GM20431 (cell line): Measurements from ENCODE around the gene RAB11B.
"Not testable (repeated sequence)": the region's sequence is repeated elsewhere in the genome, so short reads cannot be mapped to it uniquely, and the experiment has no call there.

Source experiments
- in situ Hi-C: fragments of 300-500 bp; cut with MseI, MboI; formaldehyde crosslinking; loops from one replicate; pipeline ENCODE4 v1.15.0; 2020; ENCODE audit warnings: low sequenced_read_pairs; ENCODE audit not compliant: unreplicated experiment

The RAB11B gene

DNA sequence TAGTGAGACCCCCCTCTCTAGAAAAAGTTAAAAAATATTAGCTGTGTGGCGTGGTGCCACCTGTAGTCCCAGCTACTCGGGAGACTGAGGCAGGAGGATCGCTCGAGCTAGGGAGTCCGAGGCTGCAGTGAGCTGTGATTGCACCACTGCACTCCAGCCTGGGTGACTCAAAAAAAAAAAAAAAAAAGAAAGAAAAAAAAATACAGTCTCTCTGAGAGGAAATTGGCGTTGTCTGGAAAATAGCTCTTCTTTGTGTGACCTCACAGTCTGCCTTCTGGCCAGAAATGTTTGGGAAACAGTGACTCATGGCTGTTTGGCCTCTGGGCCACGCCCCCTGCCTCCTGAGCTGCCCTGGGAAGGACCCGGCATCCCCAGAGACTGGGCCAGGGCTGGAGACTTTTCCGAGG lies 33.7 kb downstream of the RAB11B start:
- in situ Hi-C loops = no loop called here

GRCh38 chr19:8425331-8425730 lies 35.2 kb downstream of the RAB11B start:
- in situ Hi-C loops = not testable (repeated sequence)

DNA sequence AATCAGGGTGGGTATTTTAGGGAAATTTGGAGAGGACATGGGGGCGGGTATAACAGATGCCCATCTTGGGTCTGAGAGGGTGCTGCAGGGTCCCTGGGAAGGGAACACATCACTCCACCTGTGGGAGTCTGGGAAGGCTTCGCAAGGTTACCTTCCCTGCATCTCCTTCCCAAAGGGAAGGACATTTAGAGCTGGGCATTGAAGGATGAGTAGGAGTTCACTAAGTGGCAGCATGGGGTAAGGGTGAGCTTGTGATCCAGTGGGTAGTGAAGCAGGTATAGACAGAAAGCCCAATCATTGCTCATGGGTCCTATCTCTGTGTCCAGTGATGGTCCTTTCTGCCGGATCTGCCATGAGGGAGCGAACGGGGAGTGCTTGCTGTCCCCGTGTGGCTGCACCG lies 36.1 kb downstream of the RAB11B start:
- in situ Hi-C loops = no loop called here

- in situ Hi-C loops = no loop called here
These were observed 38.9 kb downstream of the RAB11B start for GRCh38 chr19:8429044-8429443.

- in situ Hi-C loops = no loop called here
These were observed 39.7 kb downstream of the RAB11B start for GRCh38 chr19:8429826-8430225.

GRCh38 chr19:8430650-8431049 lies 40.5 kb downstream of the RAB11B start:
- in situ Hi-C loops = no loop called here

- in situ Hi-C loops = no loop called here
These were observed 48.1 kb downstream of the RAB11B start for GRCh38 chr19:8438236-8438635.

GRCh38 chr19:8441725-8442544 lies 51.8 kb downstream of the RAB11B start:
- in situ Hi-C loops = no loop called here

GRCh38 chr19:8444140-8444676 lies 54.0 kb downstream of the RAB11B start:
- in situ Hi-C loops = not testable (repeated sequence)

- in situ Hi-C loops = no loop called here
These were observed 54.7 kb downstream of the RAB11B start, which contains the start of gene HNRNPM for GRCh38 chr19:8444677-8445487. TSS of gene HNRNPM (plus strand) at chr19:8444975. CDS start at chr19:8444999, 24 bp downstream.

GRCh38 chr19:8445488-8446001 lies 55.4 kb downstream of the RAB11B start:
- in situ Hi-C loops = no loop called here

GRCh38 chr19:8446061-8446709 lies 56.0 kb downstream of the RAB11B start:
- in situ Hi-C loops = no loop called here

DNA sequence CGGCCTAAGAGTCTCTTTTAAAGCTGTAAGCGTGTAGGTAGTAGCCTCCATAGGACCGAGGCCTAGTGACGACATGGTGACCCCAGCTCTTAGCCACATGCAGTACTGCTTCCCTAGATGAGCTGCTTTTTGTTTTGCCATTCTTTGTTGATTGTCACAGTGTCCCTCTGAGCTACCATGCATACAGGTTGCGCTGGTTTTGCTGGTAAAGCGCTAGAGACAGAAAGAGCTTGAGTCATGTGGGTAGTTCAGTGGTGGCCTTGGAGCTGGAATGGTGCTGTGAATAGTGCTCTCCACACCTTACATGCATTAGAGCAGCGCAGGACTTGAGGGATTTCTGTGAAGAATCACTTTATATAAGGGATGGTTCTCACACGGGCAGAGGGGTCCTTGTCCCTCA lies 59.7 kb downstream of the RAB11B start:
- in situ Hi-C loops = no loop called here

DNA sequence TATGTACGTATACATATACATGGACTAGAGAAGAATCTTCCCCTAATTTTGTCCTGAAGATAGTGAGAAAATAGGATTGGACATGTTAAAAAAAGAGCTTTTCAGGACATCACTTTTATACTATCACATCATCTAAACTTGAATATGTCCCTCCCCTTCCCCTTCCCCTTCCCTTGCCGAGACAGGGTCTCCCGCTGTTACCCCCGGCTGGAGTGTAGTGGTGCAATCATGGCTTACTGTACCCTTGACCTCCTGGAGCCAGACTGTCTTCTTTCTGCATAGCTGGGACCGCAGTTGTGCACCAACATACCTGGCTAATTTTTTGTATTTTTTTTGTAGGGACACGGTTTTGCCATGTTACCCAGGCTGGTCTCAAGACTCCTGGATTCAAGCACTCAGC lies 61.2 kb downstream of the RAB11B start:
- in situ Hi-C loops = no loop called here

GRCh38 chr19:8451885-8452284 lies 61.7 kb downstream of the RAB11B start:
- in situ Hi-C loops = no loop called here

DNA sequence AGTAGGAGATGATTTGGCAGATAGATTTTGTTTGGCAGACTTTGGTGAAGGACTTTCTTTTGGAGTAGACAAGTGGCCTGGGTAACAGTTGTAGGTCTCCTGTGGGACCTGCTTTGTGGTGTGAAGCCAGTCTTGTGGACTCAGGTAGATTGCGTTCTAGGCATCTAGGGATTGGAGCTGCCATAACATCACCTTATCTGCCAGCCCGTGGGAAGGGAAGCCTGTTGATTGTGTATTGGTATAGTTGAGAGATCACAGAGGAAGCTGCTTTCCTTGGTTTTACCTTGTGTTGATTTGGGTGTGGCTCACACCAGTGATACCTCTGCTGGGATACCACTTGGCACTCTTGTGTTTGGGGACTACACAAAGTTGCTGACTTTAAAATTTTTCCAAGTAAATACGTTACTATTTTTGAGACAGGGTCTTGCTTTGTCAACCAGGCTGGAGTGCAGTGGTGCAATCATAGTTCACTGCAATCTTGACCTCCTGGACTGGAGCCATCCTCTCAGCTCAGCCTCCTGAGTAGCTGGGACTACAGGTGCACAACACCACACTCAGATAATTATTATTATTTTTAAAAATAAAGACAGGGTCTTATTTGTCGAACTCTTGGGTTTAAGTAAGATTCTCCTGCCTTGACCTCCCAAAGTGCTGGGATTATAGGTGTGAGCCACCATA lies 62.4 kb downstream of the RAB11B start:
- in situ Hi-C loops = no loop called here

- in situ Hi-C loops = no loop called here
These were observed 63.5 kb downstream of the RAB11B start for GRCh38 chr19:8453616-8454015.
